ENCODE results near the gene ZMYM4.

The ZMYM4 gene

DNA sequence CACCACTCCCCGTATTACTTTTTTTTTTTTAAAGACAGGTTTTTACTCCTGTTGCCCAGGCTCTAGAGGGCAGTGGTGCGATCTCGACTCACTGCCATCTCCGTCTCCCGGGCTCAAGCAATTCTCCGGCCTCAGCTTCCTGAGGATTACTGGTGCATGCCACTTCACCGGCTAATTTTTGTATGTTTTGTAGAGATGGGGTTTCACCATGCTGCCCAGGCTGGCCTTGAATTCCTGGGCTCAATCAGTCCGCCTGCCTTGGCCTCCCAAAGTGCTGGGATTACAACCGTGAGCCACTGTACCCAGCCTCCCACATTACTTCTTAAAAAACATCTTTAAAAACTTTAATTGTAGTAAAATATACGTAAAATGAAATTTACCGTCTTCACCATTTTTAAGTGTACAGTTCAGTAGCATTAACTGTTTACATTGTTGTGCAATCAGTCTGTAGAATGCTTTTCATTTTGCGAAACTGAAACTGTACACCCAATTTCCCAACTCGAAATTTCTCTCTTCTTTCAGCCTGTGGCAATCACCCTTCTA is 77.0 kb downstream of the ZMYM4 start:
- TF ChIP-seq TCF12 (IDR thresholded peaks at IDR 0.05; ENCODE audit: low read depth): no peak
- TF ChIP-seq TEAD4 (IDR thresholded peaks at IDR 0.05): no peak
- TF ChIP-seq, protein P1, sequence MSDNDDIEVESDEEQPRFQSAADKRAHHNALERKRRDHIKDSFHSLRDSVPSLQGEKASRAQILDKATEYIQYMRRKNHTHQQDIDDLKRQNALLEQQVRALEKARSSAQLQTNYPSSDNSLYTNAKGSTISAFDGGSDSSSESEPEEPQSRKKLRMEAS (IDR thresholded peaks at IDR 0.05): no peak
- no peak for TF ChIP-seq YY1 (IDR thresholded peaks at IDR 0.05; ENCODE audit: low read depth)
- no peak for TF ChIP-seq NFIC (IDR thresholded peaks at IDR 0.05)
- no peak for TF ChIP-seq FOXM1 (IDR thresholded peaks at IDR 0.05; ENCODE audit: borderline replicate concordance, low read depth)
- TF ChIP-seq ZBTB7A (IDR thresholded peaks at IDR 0.05; ENCODE audit: low read depth): no peak
- TF ChIP-seq EGR1 (IDR thresholded peaks at IDR 0.05): no peak
- no peak for TF ChIP-seq RAD21 (IDR thresholded peaks at IDR 0.05; ENCODE audit: low read depth)
- TF ChIP-seq, protein P2, sequence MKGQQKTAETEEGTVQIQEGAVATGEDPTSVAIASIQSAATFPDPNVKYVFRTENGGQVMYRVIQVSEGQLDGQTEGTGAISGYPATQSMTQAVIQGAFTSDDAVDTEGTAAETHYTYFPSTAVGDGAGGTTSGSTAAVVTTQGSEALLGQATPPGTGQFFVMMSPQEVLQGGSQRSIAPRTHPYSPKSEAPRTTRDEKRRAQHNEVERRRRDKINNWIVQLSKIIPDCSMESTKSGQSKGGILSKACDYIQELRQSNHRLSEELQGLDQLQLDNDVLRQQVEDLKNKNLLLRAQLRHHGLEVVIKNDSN (IDR thresholded peaks at IDR 0.05): no peak
- TF ChIP-seq CREB1 (IDR thresholded peaks at IDR 0.05; ENCODE audit: low read depth): no peak
- TF ChIP-seq EP300 (IDR thresholded peaks at IDR 0.05; ENCODE audit: borderline replicate concordance): no peak
- no peak for TF ChIP-seq TAF1 (IDR thresholded peaks at IDR 0.05; ENCODE audit: low read depth)
- TF ChIP-seq, protein P3, sequence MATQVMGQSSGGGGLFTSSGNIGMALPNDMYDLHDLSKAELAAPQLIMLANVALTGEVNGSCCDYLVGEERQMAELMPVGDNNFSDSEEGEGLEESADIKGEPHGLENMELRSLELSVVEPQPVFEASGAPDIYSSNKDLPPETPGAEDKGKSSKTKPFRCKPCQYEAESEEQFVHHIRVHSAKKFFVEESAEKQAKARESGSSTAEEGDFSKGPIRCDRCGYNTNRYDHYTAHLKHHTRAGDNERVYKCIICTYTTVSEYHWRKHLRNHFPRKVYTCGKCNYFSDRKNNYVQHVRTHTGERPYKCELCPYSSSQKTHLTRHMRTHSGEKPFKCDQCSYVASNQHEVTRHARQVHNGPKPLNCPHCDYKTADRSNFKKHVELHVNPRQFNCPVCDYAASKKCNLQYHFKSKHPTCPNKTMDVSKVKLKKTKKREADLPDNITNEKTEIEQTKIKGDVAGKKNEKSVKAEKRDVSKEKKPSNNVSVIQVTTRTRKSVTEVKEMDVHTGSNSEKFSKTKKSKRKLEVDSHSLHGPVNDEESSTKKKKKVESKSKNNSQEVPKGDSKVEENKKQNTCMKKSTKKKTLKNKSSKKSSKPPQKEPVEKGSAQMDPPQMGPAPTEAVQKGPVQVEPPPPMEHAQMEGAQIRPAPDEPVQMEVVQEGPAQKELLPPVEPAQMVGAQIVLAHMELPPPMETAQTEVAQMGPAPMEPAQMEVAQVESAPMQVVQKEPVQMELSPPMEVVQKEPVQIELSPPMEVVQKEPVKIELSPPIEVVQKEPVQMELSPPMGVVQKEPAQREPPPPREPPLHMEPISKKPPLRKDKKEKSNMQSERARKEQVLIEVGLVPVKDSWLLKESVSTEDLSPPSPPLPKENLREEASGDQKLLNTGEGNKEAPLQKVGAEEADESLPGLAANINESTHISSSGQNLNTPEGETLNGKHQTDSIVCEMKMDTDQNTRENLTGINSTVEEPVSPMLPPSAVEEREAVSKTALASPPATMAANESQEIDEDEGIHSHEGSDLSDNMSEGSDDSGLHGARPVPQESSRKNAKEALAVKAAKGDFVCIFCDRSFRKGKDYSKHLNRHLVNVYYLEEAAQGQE (IDR thresholded peaks at IDR 0.05; ENCODE audit: low read depth): no peak
- TF ChIP-seq CEBPB (IDR thresholded peaks at IDR 0.05): no peak

DNA sequence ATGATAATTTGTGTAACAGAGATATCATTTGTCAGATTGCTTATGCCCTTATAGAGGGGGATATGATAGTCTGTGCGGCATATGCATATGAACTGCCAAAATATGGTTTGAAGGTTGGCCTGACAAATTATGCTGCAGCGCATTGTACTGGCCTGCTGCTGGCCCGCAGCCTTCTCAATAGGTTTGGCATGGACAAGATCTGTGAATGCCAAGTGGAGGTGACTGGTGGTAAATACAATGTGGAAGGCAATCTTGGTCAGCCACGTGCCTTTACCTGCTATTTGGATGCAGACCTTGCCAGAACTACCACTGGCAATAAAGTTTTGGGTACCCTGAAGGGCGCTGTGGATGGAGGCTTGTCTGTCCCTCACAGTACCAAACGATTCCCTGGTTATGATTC is 82.4 kb downstream of the ZMYM4 start:
- TF ChIP-seq TCF12 (IDR thresholded peaks at IDR 0.05; ENCODE audit: low read depth): no peak

DNA sequence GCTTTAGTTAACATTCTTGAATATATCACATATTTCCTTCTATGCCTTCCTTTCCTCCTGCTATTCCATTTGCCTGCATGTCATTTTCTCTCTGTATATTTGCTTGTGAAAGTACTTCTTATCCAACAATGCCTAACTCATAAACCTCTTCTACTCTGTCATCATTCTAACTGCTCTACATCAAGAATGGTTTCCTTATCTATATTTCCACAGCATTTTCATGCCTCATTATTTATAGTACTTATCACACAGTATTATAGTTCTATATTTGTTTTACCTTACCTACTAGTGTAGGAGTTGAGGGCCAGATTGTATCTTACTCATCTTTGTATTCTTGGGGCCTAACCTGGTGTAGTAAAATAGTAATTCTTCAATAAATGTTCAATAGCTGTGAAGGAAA is 91.5 kb downstream of the ZMYM4 start:
- no peak for TF ChIP-seq TEAD4 (IDR thresholded peaks at IDR 0.05)
- no peak for TF ChIP-seq CREB1 (IDR thresholded peaks at IDR 0.05; ENCODE audit: low read depth)
- TF ChIP-seq NFIC (IDR thresholded peaks at IDR 0.05): no peak
- no peak for TF ChIP-seq FOXM1 (IDR thresholded peaks at IDR 0.05; ENCODE audit: borderline replicate concordance, low read depth)
- TF ChIP-seq EP300 (IDR thresholded peaks at IDR 0.05; ENCODE audit: borderline replicate concordance): no peak
- TF ChIP-seq ZBTB7A (IDR thresholded peaks at IDR 0.05; ENCODE audit: low read depth): no peak
- TF ChIP-seq TCF12 (IDR thresholded peaks at IDR 0.05; ENCODE audit: low read depth): no peak
- TF ChIP-seq, protein P2 (IDR thresholded peaks at IDR 0.05): no peak
- TF ChIP-seq EGR1 (IDR thresholded peaks at IDR 0.05): no peak
- TF ChIP-seq TAF1 (IDR thresholded peaks at IDR 0.05; ENCODE audit: low read depth): no peak
- TF ChIP-seq, protein P3 (IDR thresholded peaks at IDR 0.05; ENCODE audit: low read depth): no peak
- no peak for TF ChIP-seq YY1 (IDR thresholded peaks at IDR 0.05; ENCODE audit: low read depth)
- TF ChIP-seq RAD21 (IDR thresholded peaks at IDR 0.05; ENCODE audit: low read depth): no peak
- TF ChIP-seq, protein P1 (IDR thresholded peaks at IDR 0.05): no peak
- no peak for TF ChIP-seq CEBPB (IDR thresholded peaks at IDR 0.05)

DNA sequence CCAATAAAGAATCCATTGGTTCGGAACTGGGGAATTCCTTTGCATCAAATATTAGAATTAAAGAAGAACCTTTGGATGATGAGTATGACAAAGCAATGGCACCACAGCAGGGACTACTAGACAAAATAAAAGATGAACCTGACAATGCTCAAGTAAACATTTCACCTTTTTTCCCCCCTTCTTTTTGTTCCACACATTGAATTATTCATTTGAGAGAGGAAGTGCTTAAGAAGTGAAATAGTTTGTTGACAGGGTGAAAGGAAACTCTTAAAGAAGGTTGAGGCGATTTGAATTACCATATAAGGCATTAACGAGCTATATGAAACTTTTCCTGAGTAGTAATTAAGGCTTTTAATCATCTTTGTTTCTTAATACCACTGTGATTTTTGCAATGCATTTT is 93.1 kb downstream of the ZMYM4 start:
- no peak for TF ChIP-seq EP300 (IDR thresholded peaks at IDR 0.05; ENCODE audit: borderline replicate concordance)
- TF ChIP-seq, protein P2 (IDR thresholded peaks at IDR 0.05): no peak
- TF ChIP-seq NFIC (IDR thresholded peaks at IDR 0.05): no peak
- no peak for TF ChIP-seq EGR1 (IDR thresholded peaks at IDR 0.05)
- TF ChIP-seq, protein P3 (IDR thresholded peaks at IDR 0.05; ENCODE audit: low read depth): no peak
- TF ChIP-seq FOXM1 (IDR thresholded peaks at IDR 0.05; ENCODE audit: borderline replicate concordance, low read depth): no peak
- no peak for TF ChIP-seq YY1 (IDR thresholded peaks at IDR 0.05; ENCODE audit: low read depth)
- TF ChIP-seq TAF1 (IDR thresholded peaks at IDR 0.05; ENCODE audit: low read depth): no peak
- TF ChIP-seq CREB1 (IDR thresholded peaks at IDR 0.05; ENCODE audit: low read depth): no peak
- no peak for TF ChIP-seq ZBTB7A (IDR thresholded peaks at IDR 0.05; ENCODE audit: low read depth)
- TF ChIP-seq TCF12 (IDR thresholded peaks at IDR 0.05; ENCODE audit: low read depth): no peak
- TF ChIP-seq CEBPB (IDR thresholded peaks at IDR 0.05): no peak

Data from Ishikawa (cell line).